Activated CD4-positive, alpha-beta T cell treated with anti-CD3 and anti-CD28 coated beads, Interleukin-2, amount 10 ng/mL, durations not matched to agents 24 days and 14 days (primary cell): ENCODE measurements around the gene AP2A1. TPM values are rescaled to one million over a fixed set of nuclear protein-coding genes. Genes with fewer than 3 reads are reported as not detected.
"Not testable (repeated sequence)": the region's sequence is repeated elsewhere in the genome, so short reads cannot be mapped to it uniquely, and the experiment has no call there.

Source experiments
- DNase-seq: peaks from one replicate; pipeline ENCODE4 v3.0.0; 2022
- H3K27ac Mint-ChIP-seq: one replicate; pipeline ENCODE4 v1.8.0; 2022; ENCODE audit warnings: mild to moderate bottlenecking, mixed read lengths
- H3K27me3 Mint-ChIP-seq: one replicate; pipeline ENCODE4 v1.8.0; 2022; ENCODE audit warnings: mixed read lengths
- H3K36me3 Mint-ChIP-seq: one replicate; pipeline ENCODE4 v1.8.0; 2022; ENCODE audit warnings: low read depth, mild to moderate bottlenecking, mixed read lengths
- H3K4me1 Mint-ChIP-seq: one replicate; pipeline ENCODE4 v1.8.0; 2021; ENCODE audit warnings: mixed read lengths
- H3K4me3 Mint-ChIP-seq: one replicate; pipeline ENCODE4 v1.8.0; 2022; ENCODE audit warnings: mild to moderate bottlenecking, moderate library complexity, mixed read lengths
- H3K9me3 Mint-ChIP-seq: one replicate; pipeline ENCODE4 v1.8.0; 2021; ENCODE audit warnings: mixed read lengths
- intact Hi-C: fragments of 100-400 bp; cut with micrococcal nuclease; formaldehyde crosslinking; loops from one replicate; pipeline ENCODE4 v1.15.1; 2023
- total RNA-seq: library from RNA; stranded (reverse); gene quantifications from 2 replicates; pipeline ENCODE4 v1.2.3, GENCODE V29; 2022

AP2A1 gene
- total RNA-seq, 1 donor from 2014 or later: 61.8 TPM

DNA sequence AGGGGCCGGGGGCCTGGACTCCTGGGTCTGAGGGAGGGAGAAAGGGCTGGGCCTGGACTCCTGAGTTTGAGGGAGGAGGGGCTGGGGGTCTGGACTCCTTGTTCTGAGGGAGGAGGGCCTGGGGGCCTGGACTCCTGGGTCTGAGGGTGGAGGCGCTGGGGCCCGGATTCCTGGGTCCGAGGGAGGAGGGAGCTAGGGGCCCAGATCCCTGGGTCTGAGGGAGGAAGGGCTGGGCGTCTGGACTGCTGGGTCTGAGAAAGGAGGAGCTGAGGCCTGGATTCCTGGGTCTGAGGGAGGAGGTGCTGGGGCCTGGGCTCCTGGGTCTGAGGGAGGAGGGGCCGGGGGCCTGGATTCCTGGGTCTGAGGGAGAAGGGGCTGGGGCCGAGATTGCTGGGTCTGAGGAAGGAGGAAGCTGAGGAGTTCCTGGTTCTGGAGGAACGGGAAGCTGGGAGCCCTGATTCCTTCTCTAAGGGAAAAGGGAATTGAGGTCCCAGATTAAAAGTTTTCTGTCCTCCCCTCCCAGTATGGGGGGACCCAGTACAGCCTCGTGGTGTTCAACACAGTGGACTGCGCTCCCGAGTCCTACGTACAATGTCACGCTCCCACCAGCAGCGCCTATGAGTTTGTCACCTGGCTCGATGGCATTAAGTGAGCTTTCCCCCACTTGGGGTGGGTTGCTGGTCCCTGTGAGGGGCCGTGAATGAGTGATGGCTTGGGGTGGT lies 52.0 kb downstream of the AP2A1 start:
- Mint-ChIP-seq H3K9me3 (no peaks in the 10 kb centered on the region), H3K27me3 (peaks cover 2% of the 10 kb centered on the region), H3K4me3 (peak overlapping the region; percentile 88), H3K36me3 (peaks cover 8% of the 10 kb centered on the region), H3K4me1 (peaks cover 14% of the 10 kb centered on the region), H3K27ac (peak overlapping the region; percentile 92)
- DNase-seq: peak; percentile 64
- intact Hi-C loops: loop anchor here (1.0 kb wide), 2 partner anchors 29 to 50 kb away; no protein-coding TSS in a partner anchor

DNA sequence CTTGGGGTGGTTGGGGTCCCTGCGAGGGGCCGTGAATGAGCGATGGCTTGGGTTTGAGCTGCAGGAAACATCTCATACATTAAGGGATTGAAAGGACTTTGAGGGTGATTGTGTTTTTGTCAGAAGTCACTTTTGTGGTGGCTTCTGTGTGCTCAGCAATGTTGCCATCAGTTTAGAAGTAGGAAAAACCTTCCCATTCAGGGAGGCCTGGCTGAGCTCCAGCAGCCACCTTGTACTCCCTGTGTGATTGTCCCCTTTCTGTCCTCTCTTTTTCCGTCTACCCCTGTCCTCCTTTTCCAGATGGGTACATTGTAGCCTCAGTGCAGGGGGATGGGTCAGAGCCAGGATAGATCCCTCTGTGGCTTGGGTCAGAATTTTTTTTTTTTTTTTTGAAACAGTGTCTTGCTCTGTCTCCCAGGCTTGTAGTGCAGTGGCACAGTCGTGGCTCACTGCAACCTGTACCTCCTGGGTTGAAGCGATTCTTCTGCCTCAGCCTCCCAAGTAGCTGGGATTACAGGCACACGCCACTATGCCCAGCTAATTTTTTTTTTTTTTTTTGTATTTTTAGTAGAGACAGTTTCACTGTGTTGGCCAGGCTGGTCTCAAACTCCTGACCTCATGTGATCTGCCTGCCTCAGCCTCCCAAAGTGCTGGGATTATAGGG lies 52.8 kb downstream of the AP2A1 start:
- H3K9me3 Mint-ChIP-seq, H3K27me3 Mint-ChIP-seq, H3K36me3 Mint-ChIP-seq, intact Hi-C loops, DNase-seq: not testable (repeated sequence)
- Mint-ChIP-seq H3K4me3 (peak overlapping the region; percentile 88), H3K27ac (peak overlapping the region; percentile 92), H3K4me1 (peaks cover 14% of the 10 kb centered on the region)

DNA sequence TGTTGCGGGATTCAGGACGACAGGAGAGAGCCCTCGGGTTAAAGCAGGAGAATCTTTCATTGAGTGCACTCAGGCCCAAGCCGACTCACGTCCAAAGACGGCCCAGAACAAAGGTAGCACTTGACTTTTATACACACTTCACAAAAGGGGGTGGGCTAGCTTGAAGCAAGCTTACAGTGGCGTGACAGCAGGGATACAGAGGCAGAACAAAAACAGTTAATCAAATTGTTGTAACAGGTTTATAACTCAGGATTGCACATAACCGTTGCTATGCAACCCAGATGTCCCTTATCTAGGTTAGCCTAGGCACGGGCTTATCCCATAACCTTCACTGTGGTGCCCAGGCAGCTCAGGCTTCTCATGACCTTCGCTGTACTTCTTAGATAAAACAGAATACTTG lies 53.3 kb downstream of the AP2A1 start:
- peaks cover 8% of the 10 kb centered on the region for H3K36me3 Mint-ChIP-seq
- intact Hi-C loops: no loop called here
- H3K27me3 Mint-ChIP-seq: peaks cover 2% of the 10 kb centered on the region
- H3K4me3 Mint-ChIP-seq: no peak overlapping the region
- no peaks in the 10 kb centered on the region for H3K9me3 Mint-ChIP-seq
- peaks cover 14% of the 10 kb centered on the region for H3K4me1 Mint-ChIP-seq
- no peak overlapping the region for H3K27ac Mint-ChIP-seq
- DNase-seq: no peak

DNA sequence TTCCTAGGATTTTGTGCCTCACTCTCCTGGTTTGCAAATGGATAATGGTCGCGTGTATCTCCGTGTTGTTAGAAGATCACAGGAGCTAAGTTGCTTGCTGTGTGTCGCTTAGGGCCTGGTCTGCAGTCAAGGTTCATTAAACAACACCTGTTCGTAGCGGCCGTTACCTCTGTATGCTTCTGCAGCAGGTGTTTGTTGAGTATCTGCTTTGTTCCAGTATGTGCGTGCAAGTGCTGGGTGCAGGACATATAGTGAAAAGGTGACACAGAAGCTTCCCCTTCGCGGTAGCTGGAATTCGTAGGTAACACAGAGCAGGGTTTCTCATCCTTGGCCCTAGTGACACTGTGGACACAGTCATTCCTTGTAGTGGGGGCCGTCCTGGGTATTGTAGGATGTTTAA lies 56.7 kb downstream of the AP2A1 start:
- intact Hi-C loops: no loop called here
- no peak for DNase-seq
- Mint-ChIP-seq H3K4me1 (peaks cover 12% of the 10 kb centered on the region), H3K36me3 (peaks cover 12% of the 10 kb centered on the region), H3K27me3 (no peaks in the 10 kb centered on the region), H3K27ac (no peak overlapping the region), H3K4me3 (no peak overlapping the region), H3K9me3 (no peaks in the 10 kb centered on the region)

DNA sequence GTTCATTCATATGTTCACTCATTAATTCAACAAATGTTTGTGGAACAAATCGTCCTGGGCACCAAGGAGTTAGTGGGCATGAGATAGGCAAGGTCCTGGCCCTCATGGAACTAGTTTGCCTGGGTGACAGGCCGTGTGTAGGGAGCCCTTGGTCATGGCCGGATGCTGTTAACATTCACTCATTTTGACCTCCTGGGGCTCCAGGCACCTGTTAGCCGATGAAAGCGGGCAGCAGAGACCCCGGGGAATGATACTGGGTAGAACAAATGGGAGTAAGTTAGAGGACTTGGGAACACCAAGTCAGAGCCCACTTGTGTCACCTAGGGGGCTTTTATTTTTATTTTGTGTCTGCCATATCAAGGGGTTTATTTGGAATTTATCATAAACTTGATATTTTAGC lies 57.9 kb downstream of the AP2A1 start:
- H3K4me3 Mint-ChIP-seq: no peak overlapping the region
- H3K9me3 Mint-ChIP-seq: no peaks in the 10 kb centered on the region
- peaks cover 6% of the 10 kb centered on the region for H3K4me1 Mint-ChIP-seq
- peaks cover 12% of the 10 kb centered on the region for H3K36me3 Mint-ChIP-seq
- intact Hi-C loops: no loop called here
- DNase-seq: no peak
- no peaks in the 10 kb centered on the region for H3K27me3 Mint-ChIP-seq
- no peak overlapping the region for H3K27ac Mint-ChIP-seq

DNA sequence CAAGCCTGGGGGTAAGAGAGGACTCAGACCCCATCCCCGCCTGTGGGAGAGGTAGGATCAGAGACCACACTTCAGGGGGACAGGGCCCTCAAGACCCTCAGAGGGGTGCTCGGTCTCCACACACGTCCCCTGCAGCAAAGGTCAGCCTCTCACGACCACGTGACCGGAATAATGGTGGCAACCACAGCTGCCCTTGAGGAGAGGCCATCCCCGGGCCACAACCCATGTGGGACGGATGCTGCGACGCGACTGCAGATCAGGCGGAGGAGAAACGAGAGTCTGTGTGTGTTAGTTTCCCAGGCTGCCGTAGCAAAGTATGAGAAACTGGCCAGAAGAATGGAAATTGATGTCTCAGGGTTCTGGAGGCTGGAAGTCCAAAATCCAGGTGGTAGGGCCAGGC lies 60.2 kb downstream of the AP2A1 start:
- no peak overlapping the region for H3K4me3 Mint-ChIP-seq
- intact Hi-C loops: no loop called here
- peaks cover 1% of the 10 kb centered on the region for H3K4me1 Mint-ChIP-seq
- DNase-seq: no peak
- no peaks in the 10 kb centered on the region for H3K9me3 Mint-ChIP-seq
- no peaks in the 10 kb centered on the region for H3K27me3 Mint-ChIP-seq
- H3K27ac Mint-ChIP-seq: no peak overlapping the region
- H3K36me3 Mint-ChIP-seq: peaks cover 17% of the 10 kb centered on the region

DNA sequence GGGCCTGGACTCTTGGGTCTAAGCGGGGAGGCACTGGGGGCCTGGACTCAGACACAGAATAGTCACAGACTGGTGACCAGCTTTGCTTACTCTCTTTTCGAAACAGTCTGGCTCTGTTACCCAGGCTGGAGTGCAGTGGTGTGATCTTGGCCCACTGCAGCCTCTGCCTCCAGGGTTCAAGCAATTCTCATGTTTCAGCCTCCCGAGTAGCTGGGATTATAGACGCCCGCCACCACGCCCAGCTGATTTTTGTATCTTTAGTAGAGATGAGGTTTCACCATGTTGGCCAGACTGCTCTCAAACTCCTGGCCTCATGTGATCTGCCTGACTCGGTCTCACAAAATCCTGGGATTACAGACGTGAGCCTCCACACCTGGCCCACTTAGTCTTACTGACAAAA lies 62.4 kb downstream of the AP2A1 start:
- Mint-ChIP-seq H3K36me3 (peaks cover 18% of the 10 kb centered on the region), H3K27ac (no peak overlapping the region), H3K9me3 (no peaks in the 10 kb centered on the region), H3K4me3 (no peak overlapping the region), H3K27me3 (no peaks in the 10 kb centered on the region), H3K4me1 (peaks cover 6% of the 10 kb centered on the region)
- DNase-seq: no peak
- intact Hi-C loops: no loop called here

DNA sequence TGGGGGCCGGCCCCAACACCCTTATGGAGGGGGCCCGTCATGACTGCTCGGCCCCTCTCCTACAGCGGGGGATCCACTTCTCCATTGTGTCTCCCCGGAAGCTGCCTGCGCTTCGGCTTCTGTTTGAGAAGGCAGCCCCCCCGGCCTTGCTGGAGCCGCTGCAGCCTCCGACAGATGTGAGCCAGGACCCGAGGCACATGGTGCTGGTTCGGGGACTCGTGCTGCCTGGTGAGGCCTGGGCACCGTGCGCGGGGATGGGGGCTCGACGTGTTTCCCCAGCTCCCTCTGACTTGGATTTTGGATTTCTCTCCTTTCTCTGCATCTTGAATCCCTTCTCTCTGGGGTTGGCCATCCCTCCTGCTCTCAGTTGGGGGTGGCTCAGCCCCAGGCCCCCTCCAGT lies 62.9 kb downstream of the AP2A1 start:
- peaks cover 20% of the 10 kb centered on the region for H3K36me3 Mint-ChIP-seq
- H3K9me3 Mint-ChIP-seq: no peaks in the 10 kb centered on the region
- H3K27ac Mint-ChIP-seq: no peak overlapping the region
- no peak for DNase-seq
- no peak overlapping the region for H3K4me3 Mint-ChIP-seq
- intact Hi-C loops: no loop called here
- no peaks in the 10 kb centered on the region for H3K27me3 Mint-ChIP-seq
- peaks cover 6% of the 10 kb centered on the region for H3K4me1 Mint-ChIP-seq

DNA sequence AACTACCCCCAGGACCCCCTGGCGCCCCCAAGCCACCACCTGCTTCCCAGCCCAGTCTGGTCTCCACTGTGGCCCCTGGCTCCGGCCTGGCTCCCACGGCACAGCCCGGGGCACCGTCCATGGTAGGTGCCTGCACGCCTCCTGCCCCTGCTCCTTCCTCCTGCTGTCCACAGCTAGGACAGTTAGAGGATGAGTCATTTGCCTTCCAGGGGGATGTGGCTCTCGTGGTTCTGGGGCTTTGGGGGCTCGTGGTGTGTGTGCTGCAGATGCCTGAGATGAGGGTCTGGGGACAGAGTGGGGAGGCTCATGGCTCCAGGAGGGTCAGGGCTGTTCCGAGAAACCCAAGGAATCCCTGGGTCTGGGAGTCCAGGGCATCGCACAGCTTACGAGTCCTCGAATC lies 64.0 kb downstream of the AP2A1 start:
- DNase-seq: no peak
- Mint-ChIP-seq H3K9me3 (no peaks in the 10 kb centered on the region), H3K27ac (no peak overlapping the region), H3K27me3 (no peaks in the 10 kb centered on the region), H3K4me1 (peaks cover 6% of the 10 kb centered on the region), H3K36me3 (peaks cover 26% of the 10 kb centered on the region), H3K4me3 (no peak overlapping the region)
- intact Hi-C loops: no loop called here

DNA sequence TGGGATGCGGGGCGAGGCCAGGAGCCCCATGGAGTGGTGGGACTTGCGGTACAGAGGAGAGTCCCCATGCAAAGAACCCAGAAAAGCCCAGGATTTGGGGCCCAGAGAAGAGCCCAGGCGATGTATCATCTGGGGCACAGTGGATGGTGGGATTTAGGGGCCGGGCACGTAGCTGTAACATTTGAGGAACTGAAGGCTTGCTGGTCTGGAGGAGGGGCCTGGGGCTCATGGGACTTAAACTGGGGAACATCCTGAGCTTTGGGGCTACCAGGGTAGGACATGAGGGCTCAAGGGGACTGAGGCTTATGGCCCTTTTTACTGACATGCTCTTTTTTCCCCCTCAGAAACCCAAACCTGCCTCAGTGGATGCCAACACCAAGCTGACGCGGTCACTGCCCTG lies 64.8 kb downstream of the AP2A1 start:
- intact Hi-C loops: no loop called here
- no peaks in the 10 kb centered on the region for H3K27me3 Mint-ChIP-seq
- no peak overlapping the region for H3K4me3 Mint-ChIP-seq
- no peak for DNase-seq
- H3K9me3 Mint-ChIP-seq: no peaks in the 10 kb centered on the region
- H3K36me3 Mint-ChIP-seq: peaks cover 24% of the 10 kb centered on the region
- H3K27ac Mint-ChIP-seq: no peak overlapping the region
- peaks cover 5% of the 10 kb centered on the region for H3K4me1 Mint-ChIP-seq

DNA sequence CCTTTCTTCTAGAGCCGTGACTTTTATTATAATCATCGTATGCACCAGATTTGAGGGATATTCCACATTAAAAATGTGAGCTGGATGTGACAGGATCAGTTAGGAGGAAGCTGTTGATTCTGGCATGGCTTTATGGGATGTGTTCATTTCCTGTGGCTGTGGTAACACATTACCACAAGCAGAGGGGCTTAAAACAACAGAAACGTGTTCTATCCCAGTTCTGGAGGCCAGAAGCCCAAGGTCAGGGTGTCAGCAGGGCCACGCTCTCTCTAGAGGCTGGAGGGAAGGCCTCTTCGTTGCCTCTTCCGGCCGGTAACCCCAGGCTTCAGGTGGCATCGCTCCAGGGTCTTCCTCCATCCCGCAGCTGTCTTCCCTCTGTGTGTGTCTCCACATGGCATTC lies 65.8 kb downstream of the AP2A1 start:
- H3K27me3 Mint-ChIP-seq: no peaks in the 10 kb centered on the region
- intact Hi-C loops: no loop called here

DNA sequence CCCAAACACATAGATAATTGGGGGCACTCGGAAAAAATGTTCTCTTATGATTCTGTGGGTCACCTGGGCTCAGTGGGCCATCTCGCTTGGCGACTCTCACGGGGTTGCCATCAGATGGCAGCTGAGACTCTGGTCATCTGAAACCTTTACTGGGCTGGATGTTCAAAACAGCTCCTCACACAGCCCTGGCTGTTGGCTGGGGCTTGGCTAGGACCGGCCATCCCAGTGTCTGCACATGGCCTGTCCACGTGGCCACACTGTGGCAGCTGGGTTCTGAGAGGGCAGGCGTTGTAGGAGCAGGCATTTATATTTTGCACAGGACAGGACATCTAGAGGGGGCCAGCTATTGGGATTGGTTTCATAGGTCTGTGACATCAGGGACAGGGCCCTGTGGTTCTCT lies 66.8 kb downstream of the AP2A1 start:
- no peaks in the 10 kb centered on the region for H3K9me3 Mint-ChIP-seq
- DNase-seq: no peak
- H3K4me1 Mint-ChIP-seq: peaks cover 5% of the 10 kb centered on the region
- H3K27ac Mint-ChIP-seq: no peak overlapping the region
- no peak overlapping the region for H3K4me3 Mint-ChIP-seq
- no peaks in the 10 kb centered on the region for H3K27me3 Mint-ChIP-seq
- peaks cover 28% of the 10 kb centered on the region for H3K36me3 Mint-ChIP-seq
- intact Hi-C loops: no loop called here

More for the DNA sequence above, 65.8 kb downstream of the AP2A1 start:
- Mint-ChIP-seq H3K27ac (no peak overlapping the region), H3K9me3 (no peaks in the 10 kb centered on the region), H3K4me3 (no peak overlapping the region), H3K4me1 (peaks cover 5% of the 10 kb centered on the region), H3K36me3 (peaks cover 26% of the 10 kb centered on the region)
- DNase-seq: no peak

DNA sequence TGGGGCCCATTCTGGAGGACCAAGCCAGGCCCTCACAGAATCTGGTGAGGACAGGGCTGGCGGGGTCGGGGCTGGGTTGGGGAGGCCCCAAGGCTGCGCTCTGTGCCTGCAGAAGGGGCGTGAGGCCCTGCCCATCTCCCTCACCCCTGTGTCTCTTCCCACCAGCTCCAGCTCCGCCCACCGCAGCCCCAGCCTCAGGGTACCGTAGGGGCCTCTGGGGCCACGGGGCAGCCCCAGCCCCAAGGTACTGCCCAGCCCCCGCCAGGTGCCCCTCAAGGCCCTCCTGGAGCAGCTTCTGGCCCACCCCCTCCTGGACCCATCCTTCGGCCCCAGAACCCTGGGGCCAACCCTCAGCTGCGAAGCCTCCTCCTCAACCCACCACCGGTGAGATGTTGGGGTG lies 68.8 kb downstream of the AP2A1 start:
- Mint-ChIP-seq H3K4me3 (no peak overlapping the region), H3K27me3 (no peaks in the 10 kb centered on the region), H3K27ac (no peak overlapping the region), H3K9me3 (no peaks in the 10 kb centered on the region), H3K4me1 (peaks cover 5% of the 10 kb centered on the region), H3K36me3 (peaks cover 38% of the 10 kb centered on the region)
- no peak for DNase-seq
- intact Hi-C loops: no loop called here

DNA sequence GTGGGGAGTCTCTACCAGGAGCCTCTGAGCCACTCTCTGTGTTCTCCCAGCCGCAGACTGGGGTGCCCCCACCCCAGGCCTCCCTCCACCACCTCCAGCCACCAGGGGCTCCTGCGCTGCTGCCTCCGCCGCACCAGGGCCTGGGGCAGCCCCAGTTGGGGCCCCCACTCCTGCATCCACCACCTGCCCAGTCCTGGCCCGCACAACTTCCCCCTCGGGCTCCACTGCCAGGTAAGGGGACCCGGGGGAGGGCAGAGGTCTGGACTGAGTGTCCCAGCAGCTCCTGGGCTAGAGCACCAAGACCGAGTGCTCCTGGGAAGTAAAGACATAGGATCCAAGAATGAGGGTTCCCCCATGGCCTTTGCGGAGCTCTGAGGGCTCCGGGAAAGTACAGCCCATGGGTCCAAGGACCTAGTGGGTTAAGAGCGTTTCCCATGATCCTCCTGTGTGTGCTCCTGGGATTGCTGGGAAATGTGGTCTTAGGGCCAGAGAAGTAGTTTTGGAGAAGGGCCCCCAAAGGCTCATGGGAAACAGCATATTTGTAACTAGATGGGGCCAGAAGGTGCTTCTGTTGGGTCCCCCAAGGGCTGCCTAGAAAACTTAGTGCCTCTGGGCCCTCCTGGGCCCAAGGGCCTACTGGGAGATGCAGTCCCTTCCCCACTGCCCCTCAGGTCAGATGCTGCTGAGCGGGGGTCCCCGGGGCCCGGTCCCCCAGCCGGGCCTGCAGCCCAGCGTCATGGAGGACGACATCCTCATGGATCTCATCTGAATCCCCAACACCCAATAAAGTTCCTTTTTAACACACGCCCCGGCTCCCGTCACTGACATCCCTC lies 69.6 kb downstream of the AP2A1 start:
- Mint-ChIP-seq H3K4me3 (no peak overlapping the region), H3K36me3 (peaks cover 38% of the 10 kb centered on the region), H3K27me3 (no peaks in the 10 kb centered on the region), H3K27ac (no peak overlapping the region), H3K4me1 (peaks cover 5% of the 10 kb centered on the region), H3K9me3 (no peaks in the 10 kb centered on the region)
- no peak for DNase-seq
- intact Hi-C loops: no loop called here
